Karpas-422 (cell line): ENCODE measurements around the gene NPFF. TPM values are rescaled to one million over a fixed set of nuclear protein-coding genes. Genes with fewer than 3 reads are reported as not detected.
A peak's percentile ranks its signal among the peaks of the same experiment; 100 is the strongest.

Experiments
- DNase-seq: peaks from one replicate; pipeline ENCODE4 v3.0.0-alpha.2; 2015
- H2AFZ ChIP-seq: fragments of 200-600 bp; sonication (generic); 2 replicates; pipeline ENCODE4 v1.6.1; 2014; ENCODE audit warnings: antibody characterized with exemption, low read length, mixed read lengths
- H3K27ac ChIP-seq: fragments of 200-600 bp; sonication (generic); 2 replicates; pipeline ENCODE4 v1.5.1; 2014; ENCODE audit warnings: mild to moderate bottlenecking, low read length, moderate library complexity
- H3K27me3 ChIP-seq: fragments of 200-600 bp; sonication (generic); 2 replicates; pipeline ENCODE4 v1.6.1; 2014; ENCODE audit warnings: low read length, mixed read lengths
- H3K36me3 ChIP-seq: fragments of 200-600 bp; sonication (generic); 2 replicates; pipeline ENCODE4 v1.6.1; 2014; ENCODE audit warnings: low read length, mixed read lengths; ENCODE audit not compliant: insufficient read depth
- H3K4me1 ChIP-seq: fragments of 200-600 bp; sonication (generic); 2 replicates; pipeline ENCODE4 v1.6.1; 2014; ENCODE audit warnings: mild to moderate bottlenecking, low read length, mixed read lengths
- H3K4me2 ChIP-seq: fragments of 200-600 bp; sonication (generic); 2 replicates; pipeline ENCODE4 v1.6.1; 2014; ENCODE audit warnings: low read length, low read depth, mild to moderate bottlenecking; ENCODE audit not compliant: poor library complexity, severe bottlenecking
- H3K4me3 ChIP-seq: fragments of 200-600 bp; sonication (generic); 2 replicates; pipeline ENCODE4 v1.5.1; 2014; ENCODE audit warnings: mild to moderate bottlenecking, antibody characterized with exemption, low read length, mixed read lengths
- H3K79me2 ChIP-seq: fragments of 200-600 bp; sonication (generic); 2 replicates; pipeline ENCODE4 v1.6.1; 2014; ENCODE audit warnings: mild to moderate bottlenecking, low read length, mixed read lengths
- H3K9ac ChIP-seq: fragments of 200-600 bp; sonication (generic); 2 replicates; pipeline ENCODE4 v1.6.0; 2014; ENCODE audit warnings: low read length
- H3K9me2 ChIP-seq: fragments of 200-600 bp; sonication (generic), shearing (Covaris generic); replicated peaks from 2 replicates; pipeline ENCODE4 v1.6.0; 2014; ENCODE audit warnings: mild to moderate bottlenecking, low read length, moderate library complexity; ENCODE audit not compliant: insufficient read depth
- H3K9me3 ChIP-seq: fragments of 300-700, 200-600 bp; sonication (generic); 2 replicates; pipeline ENCODE4 v1.6.1; 2014; ENCODE audit warnings: low read length, mixed read lengths
- H4K20me1 ChIP-seq: fragments of 200-600 bp; sonication (generic); 2 replicates; pipeline ENCODE4 v1.6.1; 2014; ENCODE audit warnings: mild to moderate bottlenecking, antibody characterized with exemption, low read length, low read depth; ENCODE audit not compliant: insufficient read depth
- total RNA-seq: library from RNA; depleted of rRNA; stranded (reverse); fragments of >200 nt; shearing (Covaris generic); gene quantifications from 2 replicates; pipeline ENCODE4 v1.2.3, GENCODE V29; 2014; ENCODE audit warnings: low replicate concordance

The NPFF gene
- total RNA-seq, 1 experiment from 2014 or later: not detected

GRCh38 chr12:53502331-53502730 is 5.0 kb downstream of the NPFF start:
- H2AFZ ChIP-seq: no peak overlapping the region
- no peak for DNase-seq
- peak overlapping the region; percentile 75 for H3K9ac ChIP-seq
- peak overlapping the region; percentile 72 for H3K4me2 ChIP-seq
- no peaks in the 10 kb centered on the region for H3K9me2 ChIP-seq
- 0 out of 2 replicates have a peak, but pooled peaks cover 3% of the 10 kb centered on the region for H3K36me3 ChIP-seq
- H3K4me3 ChIP-seq: peak overlapping the region; percentile 73
- no peak overlapping the region for H3K27ac ChIP-seq
- no peaks in the 10 kb centered on the region for H4K20me1 ChIP-seq
- peaks cover 36% of the 10 kb centered on the region for H3K79me2 ChIP-seq
- no peaks in the 10 kb centered on the region for H3K27me3 ChIP-seq
- H3K9me3 ChIP-seq: no peaks in the 10 kb centered on the region
- H3K4me1 ChIP-seq: peaks cover 46% of the 10 kb centered on the region

- H3K4me1 ChIP-seq: peaks cover 52% of the 10 kb centered on the region
- H3K4me3 ChIP-seq: peak overlapping the region; percentile 73
- H3K36me3 ChIP-seq: 0 out of 2 replicates have a peak, but pooled peaks cover 3% of the 10 kb centered on the region
- no peaks in the 10 kb centered on the region for H3K27me3 ChIP-seq
- peaks cover 41% of the 10 kb centered on the region for H3K79me2 ChIP-seq
- H4K20me1 ChIP-seq: no peaks in the 10 kb centered on the region
- no peaks in the 10 kb centered on the region for H3K9me2 ChIP-seq
- H3K9me3 ChIP-seq: no peaks in the 10 kb centered on the region
- peak overlapping the region; percentile 72 for H3K4me2 ChIP-seq
- peak overlapping the region; percentile 84; the same call in 1 of the 2 replicates for H3K27ac ChIP-seq
- H2AFZ ChIP-seq: no peak overlapping the region; the same call in 1 of the 2 replicates
- H3K9ac ChIP-seq: peak overlapping the region; percentile 75
- no peak for DNase-seq
Measured at GRCh38 chr12:53501615-53502181, 5.6 kb downstream of the NPFF start.

GRCh38 chr12:53500776-53501614 is 6.3 kb downstream of the NPFF start, which contains the start of gene TARBP2:
TARBP2 (plus strand) TSS chr12:53501283; CDS start chr12:53501409, 126 bp downstream.
- Histone ChIP-seq H3K4me2 (peak within 1 kb of the TSS; percentile 74), H3K79me2 (peaks cover 42% of the 10 kb centered on the region), H2AFZ (peak within 1 kb of the TSS; percentile 55), H4K20me1 (no peaks in the 10 kb centered on the region), H3K9ac (peak within 1 kb of the TSS; percentile 87), H3K9me2 (no peaks in the 10 kb centered on the region), H3K4me3 (peak within 1 kb of the TSS; percentile 73), H3K27me3 (no peaks in the 10 kb centered on the region), H3K9me3 (no peaks in the 10 kb centered on the region), H3K4me1 (peaks cover 58% of the 10 kb centered on the region), H3K27ac (peak within 1 kb of the TSS; percentile 84), H3K36me3 (no peaks in the 10 kb centered on the region)
- DNase-seq: peak; percentile 99

- Histone ChIP-seq H3K79me2 (peaks cover 42% of the 10 kb centered on the region), H3K9ac (peak overlapping the region; percentile 87), H3K9me3 (no peaks in the 10 kb centered on the region), H3K36me3 (no peaks in the 10 kb centered on the region), H3K4me1 (peaks cover 58% of the 10 kb centered on the region), H4K20me1 (no peaks in the 10 kb centered on the region), H3K27me3 (no peaks in the 10 kb centered on the region), H2AFZ (no peak overlapping the region), H3K27ac (peak overlapping the region; percentile 70), H3K9me2 (no peaks in the 10 kb centered on the region), H3K4me3 (peak overlapping the region; percentile 73), H3K4me2 (peak overlapping the region; percentile 74)
- DNase-seq: peak; percentile 53
Measured at GRCh38 chr12:53500142-53500775, 7.0 kb downstream of the NPFF start.

- H3K79me2 ChIP-seq: peaks cover 42% of the 10 kb centered on the region
- no peaks in the 10 kb centered on the region for H3K27me3 ChIP-seq
- no peaks in the 10 kb centered on the region for H3K9me2 ChIP-seq
- no peaks in the 10 kb centered on the region for H4K20me1 ChIP-seq
- peak within 1 kb of the TSS; percentile 40; the same call in 1 of the 2 replicates for H2AFZ ChIP-seq
- no peaks in the 10 kb centered on the region for H3K36me3 ChIP-seq
- peak within 1 kb of the TSS; percentile 73 for H3K4me3 ChIP-seq
- DNase-seq: peak; percentile 88
- H3K27ac ChIP-seq: peak within 1 kb of the TSS; percentile 70
- peak within 1 kb of the TSS; percentile 74 for H3K4me2 ChIP-seq
- H3K4me1 ChIP-seq: peaks cover 59% of the 10 kb centered on the region
- H3K9ac ChIP-seq: peak within 1 kb of the TSS; percentile 87
- no peaks in the 10 kb centered on the region for H3K9me3 ChIP-seq
Measured at GRCh38 chr12:53499266-53500141, 7.8 kb downstream of the NPFF start, which contains the start of gene MAP3K12. MAP3K12 (minus strand) TSS chr12:53499458; CDS start chr12:53487391, 12,067 bp downstream.

GRCh38 chr12:53498235-53498630 is 9.1 kb downstream of the NPFF start:
- peak; percentile 45 for DNase-seq
- Histone ChIP-seq H3K9me2 (no peaks in the 10 kb centered on the region), H3K36me3 (no peaks in the 10 kb centered on the region), H2AFZ (no peak overlapping the region), H3K27me3 (no peaks in the 10 kb centered on the region), H3K4me2 (peak overlapping the region; percentile 74), H3K9ac (peak overlapping the region; percentile 87), H4K20me1 (no peaks in the 10 kb centered on the region), H3K4me1 (peaks cover 68% of the 10 kb centered on the region), H3K27ac (no peak overlapping the region), H3K79me2 (peaks cover 37% of the 10 kb centered on the region), H3K9me3 (no peaks in the 10 kb centered on the region), H3K4me3 (peak overlapping the region; percentile 73)

- no peaks in the 10 kb centered on the region for H3K27me3 ChIP-seq
- no peak overlapping the region for H3K4me3 ChIP-seq
- no peaks in the 10 kb centered on the region for H3K36me3 ChIP-seq
- H3K9me2 ChIP-seq: no peaks in the 10 kb centered on the region
- no peak overlapping the region for H2AFZ ChIP-seq
- peaks cover 66% of the 10 kb centered on the region for H3K4me1 ChIP-seq
- H3K9me3 ChIP-seq: no peaks in the 10 kb centered on the region
- H3K4me2 ChIP-seq: peak overlapping the region; percentile 74
- H4K20me1 ChIP-seq: no peaks in the 10 kb centered on the region
- H3K9ac ChIP-seq: peak overlapping the region; percentile 87; the same call in 1 of the 2 replicates
- H3K27ac ChIP-seq: no peak overlapping the region
- DNase-seq: no peak
- peaks cover 30% of the 10 kb centered on the region for H3K79me2 ChIP-seq
Measured at GRCh38 chr12:53497461-53497860, 9.8 kb downstream of the NPFF start.
